SU-DHL-6 (cell line): ENCODE results near the gene COL27A1.

ENCODE experiments used
- H2AFZ ChIP-seq: fragments of 200-600 bp; sonication (generic); 2 replicates; pipeline ENCODE4 v1.6.1; 2014; ENCODE audit warnings: low read depth, mild to moderate bottlenecking, moderate library complexity, mixed read lengths, antibody characterized with exemption, low read length; ENCODE audit not compliant: severe bottlenecking
- H3F3A ChIP-seq: fragments of 200-600 bp; shearing (Covaris generic); 2 replicates; pipeline ENCODE4 v1.6.0; 2016; ENCODE audit warnings: antibody characterized with exemption, mild to moderate bottlenecking; ENCODE audit not compliant: insufficient read depth
- H3K27ac ChIP-seq: fragments of 200-600 bp; sonication (generic); 2 replicates; pipeline ENCODE4 v1.5.1; 2016; ENCODE audit warnings: low read depth, mild to moderate bottlenecking, low read length, moderate library complexity, mixed read lengths
- H3K27me3 ChIP-seq: fragments of 200-600 bp; sonication (generic), shearing (Covaris generic); 2 replicates; pipeline ENCODE4 v1.6.0; 2014; ENCODE audit warnings: mild to moderate bottlenecking, low read length
- H3K36me3 ChIP-seq: fragments of 200-600 bp; sonication (generic); 2 replicates; pipeline ENCODE4 v1.6.1; 2014; ENCODE audit warnings: mild to moderate bottlenecking, low read length, mixed read lengths
- H3K4me2 ChIP-seq: fragments of 300-600, 200-600 bp; shearing (Covaris generic), sonication (generic); 2 replicates; pipeline ENCODE4 v1.6.0; 2014; ENCODE audit warnings: low read length, low read depth, mild to moderate bottlenecking; ENCODE audit not compliant: poor library complexity, severe bottlenecking
- H3K4me3 ChIP-seq: fragments of 200-600 bp; sonication (generic); 2 replicates; pipeline ENCODE4 v1.5.1; 2014; ENCODE audit warnings: antibody characterized with exemption, low read length, mild to moderate bottlenecking, mixed read lengths; ENCODE audit not compliant: insufficient read depth, poor library complexity, severe bottlenecking
- H3K79me2 ChIP-seq: fragments of 200-600 bp; sonication (generic); 2 replicates; pipeline ENCODE4 v1.6.1; 2014; ENCODE audit warnings: mild to moderate bottlenecking, low read length, moderate library complexity; ENCODE audit not compliant: insufficient read depth
- H3K9ac ChIP-seq: fragments of 200-600 bp; sonication (generic); 2 replicates; pipeline ENCODE4 v1.7.0; 2014; ENCODE audit warnings: mild to moderate bottlenecking, low read length
- H3K9me2 ChIP-seq: fragments of 200-600 bp; sonication (generic); replicated peaks from 2 replicates; pipeline ENCODE4 v1.6.1; 2014; ENCODE audit warnings: low read length; ENCODE audit not compliant: insufficient read depth
- H3K9me3 ChIP-seq: fragments of 200-600 bp; sonication (generic); 2 replicates; pipeline ENCODE4 v1.6.1; 2014; ENCODE audit warnings: low read length, mixed read lengths; ENCODE audit not compliant: insufficient read depth
- H4K20me1 ChIP-seq: fragments of 200-600 bp; sonication (generic); 2 replicates; pipeline ENCODE4 v1.6.1; 2014; ENCODE audit warnings: low read depth, mild to moderate bottlenecking, antibody characterized with exemption, low read length, moderate library complexity, mixed read lengths
- CTCF ChIP-seq: fragments of 200-600 bp; sonication (generic); IDR thresholded peaks from one replicate; pipeline ENCODE4 v1.5.1; 2017; ENCODE audit warnings: antibody characterized with exemption, mild to moderate bottlenecking, low read length, moderate library complexity; ENCODE audit not compliant: insufficient read depth, poor library complexity, severe bottlenecking
- EZH2phosphoT487 ChIP-seq: fragments of 200-600 bp; sonication (generic), shearing (Covaris generic); conservative IDR thresholded peaks from 2 replicates; pipeline ENCODE4 v1.6.1; 2018; ENCODE audit warnings: mild to moderate bottlenecking, antibody characterized with exemption, low read length, moderate library complexity, mixed read lengths

COL27A1 gene

GRCh38 chr9:114192539-114192938 lies 37.2 kb downstream of the COL27A1 start:
- no peak overlapping the region for H3K4me3 ChIP-seq

GRCh38 chr9:114193090-114193489 lies 37.8 kb downstream of the COL27A1 start:
- H3K36me3 ChIP-seq: no peaks in the 10 kb centered on the region
- no peaks in the 10 kb centered on the region for H3K9me2 ChIP-seq
- H3K9ac ChIP-seq: no peak overlapping the region
- H3K79me2 ChIP-seq: no peaks in the 10 kb centered on the region
- no peak overlapping the region for H3K4me3 ChIP-seq
- H4K20me1 ChIP-seq: no peaks in the 10 kb centered on the region
- no peaks in the 10 kb centered on the region for H3F3A ChIP-seq
- 0 out of 2 replicates have a peak, but pooled peaks cover 4% of the 10 kb centered on the region for H3K9me3 ChIP-seq
- no peaks in the 10 kb centered on the region for H3K27me3 ChIP-seq
- H2AFZ ChIP-seq: no peak overlapping the region
- H3K27ac ChIP-seq: no peak overlapping the region
- H3K4me2 ChIP-seq: no peak overlapping the region
- TF ChIP-seq CTCF (no peak), EZH2phosphoT487 (no peak)

More at GRCh38 chr9:114192539-114192938, 37.2 kb downstream of the COL27A1 start:
- H3F3A ChIP-seq: no peaks in the 10 kb centered on the region
- H2AFZ ChIP-seq: no peak overlapping the region
- H3K4me2 ChIP-seq: no peak overlapping the region
- H3K27ac ChIP-seq: no peak overlapping the region
- H4K20me1 ChIP-seq: no peaks in the 10 kb centered on the region
- H3K36me3 ChIP-seq: no peaks in the 10 kb centered on the region
- TF ChIP-seq EZH2phosphoT487: no peak
- TF ChIP-seq CTCF: no peak
- no peaks in the 10 kb centered on the region for H3K9me2 ChIP-seq
- no peak overlapping the region for H3K9ac ChIP-seq
- no peaks in the 10 kb centered on the region for H3K79me2 ChIP-seq
- no peaks in the 10 kb centered on the region for H3K27me3 ChIP-seq
- H3K9me3 ChIP-seq: 0 out of 2 replicates have a peak, but pooled peaks cover 4% of the 10 kb centered on the region

- Histone ChIP-seq H3K9me3 (no peaks in the 10 kb centered on the region), H4K20me1 (no peaks in the 10 kb centered on the region)
Observed at GRCh38 chr9:114196117-114196516, 40.8 kb downstream of the COL27A1 start.

More at GRCh38 chr9:114196117-114196516, 40.8 kb downstream of the COL27A1 start:
- no peak overlapping the region for H2AFZ ChIP-seq
- no peak overlapping the region for H3K4me2 ChIP-seq
- no peak overlapping the region for H3K9ac ChIP-seq
- TF ChIP-seq EZH2phosphoT487 (no peak), CTCF (no peak)
- H3K4me3 ChIP-seq: no peak overlapping the region
- H3K36me3 ChIP-seq: no peaks in the 10 kb centered on the region
- H3K27me3 ChIP-seq: no peaks in the 10 kb centered on the region
- no peak overlapping the region for H3K27ac ChIP-seq
- no peaks in the 10 kb centered on the region for H3K9me2 ChIP-seq
- no peaks in the 10 kb centered on the region for H3K79me2 ChIP-seq
- no peaks in the 10 kb centered on the region for H3F3A ChIP-seq
